PC-9 (cell line): ENCODE results near the gene WDFY1.

Experiments
- EZH2 ChIP-seq: fragments of 200-600 bp; sonication (generic); IDR thresholded peaks from 2 replicates; pipeline ENCODE4 v1.8.0; 2017; ENCODE audit warnings: antibody characterized with exemption, low read depth
- TF ChIP-seq, protein P1 (sequence below): fragments of 200-600 bp; sonication (generic); conservative IDR thresholded peaks from 2 replicates; pipeline ENCODE4 v1.6.1; 2017; ENCODE audit warnings: mixed run types, antibody characterized with exemption, mild to moderate bottlenecking, moderate library complexity

DNA sequence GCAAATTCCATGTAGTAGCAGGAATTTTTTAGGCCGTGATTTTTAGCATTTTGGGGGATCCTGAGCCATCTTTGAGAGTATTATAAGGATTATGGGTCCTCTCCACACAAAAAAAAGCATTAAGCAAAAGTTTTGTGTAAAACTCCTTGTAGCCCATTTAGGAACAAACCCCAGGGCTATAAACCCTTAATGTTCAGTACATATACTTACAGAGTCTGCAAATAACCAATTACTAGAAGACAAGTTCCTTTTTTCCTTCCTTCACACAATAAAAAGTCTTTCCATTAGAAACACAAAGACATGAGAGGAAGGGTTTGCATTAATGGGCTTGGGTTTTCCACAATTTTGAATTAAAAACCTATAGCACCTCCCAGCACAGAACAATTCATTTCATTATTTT, 44.6 kb downstream of the WDFY1 start:
- TF ChIP-seq, protein P1, sequence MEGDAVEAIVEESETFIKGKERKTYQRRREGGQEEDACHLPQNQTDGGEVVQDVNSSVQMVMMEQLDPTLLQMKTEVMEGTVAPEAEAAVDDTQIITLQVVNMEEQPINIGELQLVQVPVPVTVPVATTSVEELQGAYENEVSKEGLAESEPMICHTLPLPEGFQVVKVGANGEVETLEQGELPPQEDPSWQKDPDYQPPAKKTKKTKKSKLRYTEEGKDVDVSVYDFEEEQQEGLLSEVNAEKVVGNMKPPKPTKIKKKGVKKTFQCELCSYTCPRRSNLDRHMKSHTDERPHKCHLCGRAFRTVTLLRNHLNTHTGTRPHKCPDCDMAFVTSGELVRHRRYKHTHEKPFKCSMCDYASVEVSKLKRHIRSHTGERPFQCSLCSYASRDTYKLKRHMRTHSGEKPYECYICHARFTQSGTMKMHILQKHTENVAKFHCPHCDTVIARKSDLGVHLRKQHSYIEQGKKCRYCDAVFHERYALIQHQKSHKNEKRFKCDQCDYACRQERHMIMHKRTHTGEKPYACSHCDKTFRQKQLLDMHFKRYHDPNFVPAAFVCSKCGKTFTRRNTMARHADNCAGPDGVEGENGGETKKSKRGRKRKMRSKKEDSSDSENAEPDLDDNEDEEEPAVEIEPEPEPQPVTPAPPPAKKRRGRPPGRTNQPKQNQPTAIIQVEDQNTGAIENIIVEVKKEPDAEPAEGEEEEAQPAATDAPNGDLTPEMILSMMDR: no peak
- TF ChIP-seq EZH2: no peak
